GM21619 (cell line): ENCODE data around the gene LGALS9C.
"Not testable (repeated sequence)": the region's sequence is repeated elsewhere in the genome, so short reads cannot be mapped to it uniquely, and the experiment has no call there.

ENCODE experiments used
- ATAC-seq: cut with Tn5 transposase; IDR thresholded peaks from one replicate; pipeline ENCODE4 v1.9.1; 2021; ENCODE audit not compliant: unreplicated experiment

Gene LGALS9C

DNA sequence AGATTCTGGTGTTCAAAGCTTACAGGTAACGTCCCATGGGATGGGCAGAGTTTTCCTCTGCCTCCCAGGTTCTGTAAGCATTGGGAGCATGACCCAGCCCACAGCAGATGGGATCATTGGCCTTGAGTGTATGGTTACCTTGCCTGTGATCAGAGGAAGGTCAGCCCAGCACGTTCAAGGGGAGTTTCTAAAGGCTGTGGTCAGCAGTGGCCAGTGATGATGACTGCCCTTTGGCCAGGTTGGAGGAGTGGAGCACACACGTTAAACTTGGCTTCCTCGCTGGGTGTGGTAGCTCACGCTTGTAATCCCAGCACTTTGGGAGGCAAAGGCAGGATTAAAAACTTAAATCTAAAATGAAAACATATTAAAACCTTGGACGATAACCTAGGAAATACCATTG, 51.8 kb downstream of the LGALS9C start:
- not testable (repeated sequence) for ATAC-seq

DNA sequence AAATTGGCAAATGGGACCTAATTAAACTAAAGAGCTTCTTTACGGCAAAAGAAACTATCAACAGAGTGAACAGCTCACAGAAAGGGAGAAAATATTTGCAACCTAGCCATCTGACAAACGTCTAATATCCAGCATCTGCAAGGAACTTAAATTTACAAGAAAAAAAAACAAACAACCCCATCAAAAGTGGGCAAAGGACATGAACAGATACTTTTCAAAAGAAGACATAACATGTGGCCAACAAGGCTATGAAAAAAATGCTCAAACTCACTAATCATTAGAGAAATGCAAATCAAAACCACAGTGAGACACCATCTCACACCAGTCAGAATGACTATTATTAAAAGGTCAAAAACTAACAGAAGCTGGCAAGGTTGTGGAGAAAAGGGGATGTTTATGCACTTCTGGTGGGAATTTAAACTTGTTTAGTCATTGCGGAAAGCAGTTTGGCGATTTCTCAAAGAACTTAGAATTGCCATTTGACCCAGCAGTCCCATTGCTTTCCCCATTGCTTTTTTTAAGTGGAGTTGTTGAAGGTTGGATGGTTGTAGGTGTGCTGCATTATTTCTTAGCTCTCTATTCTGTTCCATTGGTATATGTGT, 52.4 kb downstream of the LGALS9C start:
- ATAC-seq = not testable (repeated sequence)

DNA sequence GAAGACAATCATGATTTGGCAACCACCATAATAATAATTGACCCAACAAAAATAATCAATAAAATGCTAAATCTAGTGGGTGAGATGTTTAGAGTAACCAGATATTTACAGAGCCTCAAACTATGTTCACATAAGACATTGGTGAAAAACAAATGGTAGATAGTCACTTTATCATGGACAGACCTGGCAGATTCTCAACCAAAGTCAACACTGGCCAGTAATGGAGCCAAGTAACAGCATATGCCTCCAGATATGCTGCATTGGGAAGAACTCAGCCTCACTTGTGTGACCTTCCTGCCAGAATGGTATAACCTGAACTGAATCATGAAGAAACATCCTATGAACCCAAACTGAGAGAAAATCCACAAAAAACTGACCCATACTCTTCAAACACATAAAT, 53.8 kb downstream of the LGALS9C start:
- ATAC-seq = not testable (repeated sequence)

DNA sequence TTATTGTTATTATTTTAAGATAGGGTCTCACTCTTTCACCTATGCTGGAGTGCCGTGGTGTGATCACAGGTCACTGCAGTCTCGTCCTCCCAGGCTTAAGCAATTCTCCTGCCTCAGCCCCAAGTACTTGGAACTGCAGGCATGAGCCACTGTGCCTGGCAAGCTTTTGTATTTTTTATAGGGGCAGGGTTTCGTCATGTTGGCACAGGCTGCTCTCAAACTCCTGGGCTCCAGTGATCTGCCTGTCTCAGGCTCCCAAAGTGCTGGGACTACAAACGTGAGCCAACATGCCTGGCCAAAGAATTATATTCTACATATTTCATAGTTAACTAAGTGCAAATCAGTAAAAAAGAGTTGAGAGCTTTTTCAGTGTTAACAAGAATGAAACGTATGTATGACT, 65.6 kb downstream of the LGALS9C start:
- not testable (repeated sequence) for ATAC-seq

GRCh38 chr17:18542907-18543306, 66.3 kb downstream of the LGALS9C start:
- ATAC-seq = not testable (repeated sequence)
